ENCODE measurements around the gene TP53TG3D.
"Not testable (repeated sequence)": the region's sequence is repeated elsewhere in the genome, so short reads cannot be mapped to it uniquely, and the experiment has no call there.

Gene TP53TG3D, protein sequence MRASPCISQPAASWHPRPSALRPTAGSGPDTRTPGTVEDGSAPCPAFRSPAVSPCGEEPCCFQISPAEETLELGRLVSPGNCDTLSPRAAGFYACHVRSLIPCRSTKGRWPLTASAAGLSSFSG

DNA sequence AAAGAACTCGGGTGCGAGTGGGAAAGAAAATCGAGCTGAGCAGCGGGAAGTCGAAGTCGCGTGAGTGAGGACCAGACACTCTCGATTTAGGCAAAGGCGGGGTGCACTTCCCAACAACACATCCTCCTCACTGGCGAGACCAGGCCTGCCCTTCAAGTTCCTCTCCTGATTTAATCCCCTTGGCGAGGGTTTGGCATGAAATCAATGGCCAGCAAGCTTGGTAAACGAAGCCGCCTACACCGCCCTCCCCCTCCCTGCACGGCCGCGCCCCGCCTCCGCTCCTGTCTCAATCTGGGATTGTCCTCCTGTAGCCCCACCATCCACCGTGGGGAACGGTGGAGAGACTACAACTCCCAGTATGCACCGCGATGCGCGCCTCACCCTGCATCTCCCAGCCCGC lies at the start of gene TP53TG3D:
TP53TG3D (plus strand) TSS at position 301 of the 400 bp plus-strand sequence; CDS start at position 369, 68 bp downstream.
- DNase-seq, result not testable (repeated sequence)

DNA sequence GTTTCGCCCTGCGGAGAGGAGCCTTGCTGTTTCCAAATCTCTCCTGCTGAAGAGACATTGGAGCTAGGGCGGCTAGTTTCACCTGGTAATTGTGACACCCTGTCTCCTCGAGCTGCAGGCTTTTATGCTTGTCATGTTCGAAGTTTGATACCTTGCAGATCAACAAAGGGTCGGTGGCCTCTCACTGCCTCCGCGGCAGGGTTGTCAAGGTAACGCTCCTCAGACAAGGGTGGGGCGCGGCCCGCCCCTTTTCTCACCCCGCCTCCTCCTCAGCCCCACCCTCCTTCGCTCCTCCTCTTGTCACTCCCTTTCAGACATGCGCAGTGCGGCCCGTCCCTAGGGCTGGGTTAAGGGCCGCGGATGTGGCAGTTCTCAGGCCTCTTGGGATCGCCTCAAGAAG lies 421 bp downstream of the TP53TG3D start:
- DNase-seq, result not testable (repeated sequence)

DNA sequence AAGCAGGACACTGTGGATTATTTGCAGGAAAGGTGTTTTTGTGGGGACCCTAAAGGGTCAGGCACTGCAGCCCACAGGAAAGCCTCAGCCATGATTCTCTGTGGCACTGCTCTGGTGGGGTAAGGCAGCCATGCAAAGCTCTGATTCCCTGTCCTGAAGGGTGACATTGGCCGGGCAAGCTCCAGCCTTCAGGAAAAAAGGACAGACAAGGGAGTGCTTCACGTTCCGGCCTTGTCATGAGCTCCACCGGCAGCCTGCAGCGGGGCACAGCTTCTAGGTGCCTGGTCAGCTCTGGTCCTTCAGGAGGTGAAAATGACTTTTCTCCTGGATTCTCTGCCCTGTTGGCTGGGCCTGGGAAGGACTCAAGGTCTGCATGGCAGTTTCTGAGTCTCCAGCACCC lies 8.4 kb downstream of the TP53TG3D start:
- DNase-seq, result not testable (repeated sequence)

DNA sequence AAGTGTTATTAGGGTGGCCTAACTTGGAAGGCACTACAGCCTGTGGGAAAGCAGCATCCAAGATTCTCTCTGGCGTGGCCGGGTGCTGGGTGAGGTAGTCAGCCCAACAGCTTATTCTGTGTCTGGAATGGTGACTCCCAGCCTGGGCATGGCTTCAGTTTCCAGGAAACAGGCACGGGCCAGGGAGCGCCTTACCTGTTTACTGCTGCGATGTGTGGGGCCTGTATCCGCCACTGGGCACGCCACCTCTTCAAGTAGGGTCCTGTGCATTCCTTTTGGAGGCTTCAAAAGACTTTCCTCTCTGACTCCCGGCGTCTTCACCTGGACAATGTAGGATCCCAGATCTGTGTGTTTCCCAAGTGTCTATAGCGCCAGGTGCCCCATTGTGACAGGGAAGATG lies 10.5 kb downstream of the TP53TG3D start:
- not testable (repeated sequence) for DNase-seq

DNA sequence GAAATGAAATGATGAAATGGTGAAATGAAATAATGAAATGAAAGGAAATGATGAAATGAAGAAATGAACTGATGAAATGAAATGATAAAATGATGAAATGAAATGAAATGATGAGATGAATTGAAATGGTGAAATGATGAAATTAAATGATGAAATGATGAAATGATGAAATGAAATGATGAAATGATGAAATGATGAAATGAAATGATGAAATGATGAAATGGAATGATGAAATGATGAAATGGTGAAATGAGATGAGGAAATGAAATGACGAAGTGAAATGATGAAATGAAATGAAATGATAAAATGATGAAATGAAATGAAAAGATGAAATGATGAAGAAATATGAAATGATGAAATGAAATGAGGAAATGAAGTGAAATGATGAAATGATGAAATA lies 28.8 kb downstream of the TP53TG3D start:
- not testable (repeated sequence) for DNase-seq

DNA sequence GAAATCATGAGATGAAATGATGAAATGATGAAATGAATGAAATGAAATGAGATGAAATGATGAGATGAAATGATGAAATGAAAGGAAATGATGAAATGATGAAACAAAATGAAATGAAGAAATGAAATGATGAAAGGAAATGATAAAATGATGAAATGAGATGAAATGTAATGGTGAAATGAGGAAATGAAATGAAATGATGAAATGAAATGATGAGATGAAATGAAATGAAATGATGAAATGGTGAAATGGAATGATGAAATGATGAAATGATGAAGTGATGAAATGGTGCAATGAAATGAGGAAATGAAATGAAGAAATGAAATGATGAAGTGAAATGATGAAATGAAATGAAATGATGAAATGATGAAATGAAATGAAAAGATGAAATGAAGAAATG lies 29.9 kb downstream of the TP53TG3D start:
- DNase-seq, result not testable (repeated sequence)

DNA sequence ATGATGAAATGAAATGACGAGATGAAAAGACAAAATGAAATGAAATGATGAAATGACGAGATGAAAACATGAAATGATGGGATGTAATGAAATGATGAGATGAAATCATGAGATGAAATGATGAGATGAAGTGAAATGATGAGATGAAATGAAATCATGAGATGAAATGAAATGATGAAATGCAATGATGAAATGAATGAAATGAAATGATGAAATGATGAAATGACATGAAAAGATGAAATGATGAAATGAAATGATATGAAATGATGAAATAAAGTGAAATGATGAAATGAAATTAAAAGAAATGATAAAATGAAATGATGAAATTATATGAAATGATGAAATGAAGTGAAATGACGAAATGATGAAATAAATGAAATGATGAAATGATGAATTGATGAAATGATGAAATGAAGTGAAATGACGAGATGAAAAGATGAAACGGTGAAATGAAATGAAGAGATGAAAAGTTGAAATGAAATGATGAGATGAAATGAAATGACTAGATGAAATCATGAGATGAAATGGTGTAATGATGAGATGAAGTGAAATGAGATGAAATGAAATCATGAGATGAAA lies 30.9 kb downstream of the TP53TG3D start:
- not testable (repeated sequence) for DNase-seq

DNA sequence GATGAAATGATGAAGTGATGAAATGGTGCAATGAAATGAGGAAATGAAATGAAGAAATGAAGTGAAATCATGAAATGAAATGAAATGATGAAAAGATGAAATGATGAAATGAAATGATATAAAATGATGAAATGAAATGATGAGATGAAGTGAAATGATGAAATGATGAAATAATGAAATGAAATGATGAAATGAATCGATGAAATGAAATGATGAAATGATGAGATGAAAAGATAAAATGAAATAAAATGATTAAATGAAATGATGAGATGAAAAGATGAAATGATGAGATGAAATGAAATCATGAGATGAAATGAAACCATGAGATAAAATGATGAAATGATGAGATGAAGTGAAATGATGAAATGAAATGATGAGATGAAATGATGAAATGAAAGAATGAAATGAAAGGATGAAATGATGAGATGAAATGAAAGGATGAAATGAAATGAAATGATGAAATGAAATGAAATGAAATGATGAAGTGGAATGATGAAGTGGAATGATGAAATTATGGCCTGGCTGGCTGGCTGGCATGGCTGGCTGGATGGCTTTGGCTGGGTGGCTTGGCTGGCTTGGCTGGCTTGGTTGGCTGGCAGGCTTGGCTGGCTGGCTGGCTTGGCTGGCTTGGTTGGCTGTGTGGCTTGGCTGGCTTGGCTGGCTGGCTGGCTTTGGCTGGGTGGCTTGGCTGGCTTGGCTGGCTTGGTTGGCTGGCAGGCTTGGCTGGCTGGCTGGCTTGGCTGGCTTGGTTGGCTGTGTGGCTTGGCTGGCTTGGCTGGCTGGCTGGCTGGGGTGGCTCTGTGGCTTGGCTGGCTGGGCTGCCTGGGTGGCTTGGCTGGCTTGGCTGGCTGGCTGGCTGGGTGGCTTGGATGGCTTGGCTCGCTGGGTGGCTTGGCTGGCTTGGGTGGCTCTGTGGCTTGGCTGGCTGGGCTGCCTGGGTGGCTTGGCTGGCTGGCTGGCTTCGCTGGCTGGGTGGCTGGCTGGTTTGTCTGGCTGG lies 32.0 kb downstream of the TP53TG3D start:
- not testable (repeated sequence) for DNase-seq

DNA sequence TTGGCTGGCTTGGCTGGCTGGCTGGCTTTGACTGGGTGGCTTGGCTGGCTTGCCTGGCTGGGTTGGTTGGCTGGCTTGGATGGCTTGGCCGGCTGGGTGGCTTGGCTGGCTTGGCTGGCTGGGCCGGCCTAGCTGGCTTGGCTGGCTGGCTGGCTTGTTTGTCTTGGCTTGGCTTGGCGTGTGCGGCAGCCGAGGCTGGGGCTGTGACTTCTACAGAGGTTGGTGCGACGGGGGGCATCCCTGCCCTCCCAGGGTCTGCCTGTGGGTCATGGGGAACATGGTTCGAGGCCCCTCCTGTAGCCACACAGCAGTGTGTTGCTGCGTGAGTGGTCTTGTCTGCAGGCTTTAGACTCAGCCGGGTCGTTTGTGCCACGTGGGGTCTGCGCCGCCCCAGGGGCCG lies 33.1 kb downstream of the TP53TG3D start:
- not testable (repeated sequence) for DNase-seq

DNA sequence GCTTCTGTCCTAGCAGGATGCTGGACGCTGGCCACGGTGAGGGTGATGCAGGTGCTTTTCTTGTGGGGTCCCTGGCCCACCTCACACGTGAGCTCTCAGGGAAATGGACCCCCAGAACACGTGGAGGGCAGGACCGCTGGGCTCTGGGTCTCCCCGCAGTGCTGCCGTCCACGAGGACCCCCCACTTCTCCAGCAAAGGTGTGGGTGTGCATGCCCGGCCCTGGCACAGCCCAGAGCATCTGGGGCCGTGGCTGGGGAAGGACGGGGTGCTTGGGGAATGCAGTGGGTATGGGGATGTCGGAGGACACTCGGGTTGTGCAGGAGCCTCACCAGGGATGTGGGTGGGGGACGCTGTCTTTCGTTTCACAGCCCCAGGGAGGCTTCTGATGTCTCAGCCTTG lies 34.7 kb downstream of the TP53TG3D start:
- DNase-seq, result not testable (repeated sequence)

DNA sequence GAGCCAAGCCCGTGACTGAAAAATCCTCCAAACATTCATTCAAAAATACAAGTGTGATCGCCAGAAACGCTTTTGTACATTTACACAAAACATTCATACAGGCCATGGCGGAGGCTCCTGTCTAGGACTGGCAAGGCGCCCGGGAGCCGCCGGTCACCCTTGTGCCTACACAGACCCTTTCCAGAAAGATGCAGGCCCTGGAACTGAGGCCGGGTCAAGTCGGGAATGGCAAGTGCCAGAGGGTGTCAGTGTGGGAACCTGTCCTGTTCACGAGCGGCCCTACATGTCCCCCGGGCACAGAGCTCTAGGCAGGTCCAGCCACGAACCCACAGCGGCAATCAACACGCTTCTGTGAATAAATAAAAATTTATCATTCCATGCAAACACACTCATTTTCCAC lies 36.1 kb downstream of the TP53TG3D start:
- not testable (repeated sequence) for DNase-seq

DNA sequence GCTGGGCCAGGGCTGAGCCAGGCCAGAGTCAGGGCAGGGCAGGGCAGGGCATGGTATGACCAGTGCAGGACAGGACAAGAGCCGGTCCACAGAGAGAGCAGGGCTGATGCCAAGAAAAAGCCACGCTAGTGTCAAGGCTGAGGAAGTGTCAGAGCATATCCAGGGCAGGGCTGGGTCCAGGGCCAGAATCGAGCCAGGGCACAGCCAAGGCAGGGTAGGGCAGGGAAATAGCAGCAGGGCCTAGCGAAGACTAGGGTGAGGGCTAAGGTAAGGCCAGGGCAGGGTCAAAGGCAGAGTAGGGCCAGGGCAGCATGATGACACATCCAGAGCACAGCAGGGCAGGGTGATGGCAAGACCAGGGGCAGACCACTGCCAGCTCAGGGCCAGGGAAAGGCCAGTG lies 49.7 kb downstream of the TP53TG3D start:
- not testable (repeated sequence) for DNase-seq
